Spleen (tissue), 11 donors: ENCODE results near the gene CAPZA2. TPM values are rescaled to one million over a fixed set of nuclear protein-coding genes. Genes with fewer than 3 reads are reported as not detected.

ENCODE experiments used
- DNase-seq: peaks from one replicate; pipeline ENCODE4 v3.0.0-alpha.2; 2020
- H3K27ac ChIP-seq, 8 donors: fragments of 200-600 bp; sonication (generic) in 7 of 8; 1 replicate in 4 of 8; 2 replicates in 4 of 8; pipeline versions ENCODE4 v1.5.0 to v1.8.0; 2016 to 2021; ENCODE audit warnings: inconsistent platforms in 4 of 8, mild to moderate bottlenecking in 4 of 8, moderate library complexity in 1 of 8
- H3K27me3 ChIP-seq, 7 donors: fragments of 200-600 bp; sonication (generic) in 6 of 7; replicated peaks in 1 of 7; 1 replicate in 4 of 7; 2 replicates in 3 of 7; pipeline versions ENCODE4 v1.5.0 to v1.8.0; 2016 to 2021; ENCODE audit warnings: inconsistent platforms in 3 of 7, mild to moderate bottlenecking in 1 of 7
- H3K36me3 ChIP-seq, 6 donors: fragments of 200-600 bp; sonication (generic) in 5 of 6; 1 replicate in 4 of 6; 2 replicates in 2 of 6; pipeline versions ENCODE4 v1.5.0 to v1.8.0; 2016 to 2021; ENCODE audit warnings: inconsistent platforms in 2 of 6
- H3K4me1 ChIP-seq, 6 donors: fragments of 200-600 bp; sonication (generic) in 5 of 6; 1 replicate in 3 of 6; 2 replicates in 3 of 6; pipeline versions ENCODE4 v1.5.0 to v1.8.0; 2016 to 2021; ENCODE audit warnings: inconsistent platforms in 3 of 6
- H3K4me3 ChIP-seq, 8 donors: fragments of 200-600 bp; sonication (generic) in 7 of 8; 1 replicate in 4 of 8; 2 replicates in 4 of 8; pipeline versions ENCODE4 v1.5.0 to v1.8.0; 2016 to 2021; ENCODE audit warnings: inconsistent platforms in 4 of 8, mild to moderate bottlenecking in 4 of 8, moderate library complexity in 2 of 8
- H3K9me3 ChIP-seq, 8 donors: fragments of 200-600 bp; sonication (generic) in 7 of 8; 1 replicate in 4 of 8; 2 replicates in 4 of 8; pipeline versions ENCODE4 v1.5.0 to v1.8.0; 2016 to 2021; ENCODE audit warnings: inconsistent platforms in 4 of 8
- CTCF ChIP-seq, 11 experiments: fragments of 200-600 bp in 7 of 11; fragments of 450-650 bp in 4 of 11; sonication (generic) in 4 of 11; IDR thresholded peaks in 8 of 11; conservative IDR thresholded peaks in 3 of 11; 1 replicate in 7 of 11; 2 replicates in 4 of 11; pipeline versions ENCODE4 v1.4.0 to v1.8.0; 2016 to 2021; ENCODE audit warnings: antibody characterized with exemption in 11 of 11, inconsistent platforms in 4 of 11, mild to moderate bottlenecking in 1 of 11
- POLR2A ChIP-seq, 3 donors: fragments of 450-650 bp; IDR thresholded peaks; one replicate each; pipeline ENCODE4 v1.5.1; 2017; ENCODE audit warnings: antibody characterized with exemption in 3 of 3, mild to moderate bottlenecking in 1 of 3
- POLR2AphosphoS5 ChIP-seq, 3 donors: sonication (generic); formaldehyde crosslinking; IDR thresholded peaks; one replicate each; pipeline ENCODE4 v1.5.1; 2017; ENCODE audit warnings: antibody characterized with exemption in 3 of 3
- WGBS, 5 donors: extraction: QIAGEN DNeasy Blood & Tissue Kit in 3 of 5; methylation state at CpG; one replicate each; pipeline versions ENCODE4 v1.1.5 to v1.1.7; 2013 to 2018; 5-methylcytosine and 5-hydroxymethylcytosine counted together
- intact Hi-C: fragments of 100-400 bp; cut with DNase I; formaldehyde crosslinking; loops from one replicate; pipeline ENCODE4 v1.15.0; 2023; ENCODE audit warnings: low total_unique reads
- polyA plus RNA-seq, 3 donors: library from polyadenylated mRNA; stranded (reverse); fragments of 200-250 nt; gene quantifications; one replicate each; pipeline ENCODE4 v1.2.1, GENCODE V29; 2013
- total RNA-seq, 7 donors: library from RNA; depleted of rRNA in 3 of 7; stranded (reverse); fragments of >200 nt in 3 of 7; fragmentation: NEBNext Ultra II Directional in 4 of 7; extraction: Animal tissue kit (Norgen Biotek cat#: 25700) in 4 of 7; gene quantifications; one replicate each; pipeline versions ENCODE4 v1.1.0 to v1.2.1, GENCODE V29; 2016 to 2021
- donor health status: healthy with polysubstance abuse.
- donor health status: DM: no; HTN: no; CAD: no; lungs with moderate emphysema.
- donor health status: DM: no; HTN: no; CAD: no.
- donor health status: Bipolar disorder and iron deficiency.
- donor health status: healthy.
- donor health status: DM: no; HTN: no; CAD: no.
- donor health status: DM: yes; HTN: yes; CAD: no.

Gene CAPZA2
- total and polyA plus RNA-seq, 10 donors: 27.6 to 263 (median 124) TPM

- intact Hi-C loops: no loop called here
- Histone ChIP-seq H3K4me3 (no peak overlapping the region), H3K27me3 (no peaks in the 10 kb centered on the region), H3K36me3 (no peaks in the 10 kb centered on the region), H3K27ac (no peak overlapping the region), H3K4me1 (no peaks in the 10 kb centered on the region), H3K9me3 (no peaks in the 10 kb centered on the region)
- TF ChIP-seq POLR2A (IDR thresholded peaks at IDR 0.05) (no peak), POLR2AphosphoS5 (IDR thresholded peaks at IDR 0.05) (no peak), CTCF (IDR thresholded peaks at IDR 0.05 in 8 of 11, conservative IDR thresholded peaks at IDR 0.05 in 3 of 11) (no peak)
- DNase-seq: no peak
These were observed 100.8 kb downstream of the CAPZA2 start for GRCh38 chr7:116963234-116963633.

GRCh38 chr7:116966601-116967000, 104.2 kb downstream of the CAPZA2 start:
- intact Hi-C loops: no loop called here
- TF ChIP-seq CTCF (IDR thresholded peaks at IDR 0.05 in 8 of 11, conservative IDR thresholded peaks at IDR 0.05 in 3 of 11) (no peak), POLR2AphosphoS5 (IDR thresholded peaks at IDR 0.05) (no peak), POLR2A (IDR thresholded peaks at IDR 0.05) (no peak)
- Histone ChIP-seq H3K9me3 (no peaks in the 10 kb centered on the region), H3K4me1 (peaks cover 0 to 17% (median 11%) of the 10 kb centered on the region in 6 donors), H3K27me3 (no peaks in the 10 kb centered on the region), H3K27ac (no peak overlapping the region), H3K4me3 (no peak overlapping the region), H3K36me3 (no peaks in the 10 kb centered on the region)
- DNase-seq: no peak

- H3K36me3 ChIP-seq: no peaks in the 10 kb centered on the region
- peaks cover 0 to 17% (median 11%) of the 10 kb centered on the region in 6 donors for H3K4me1 ChIP-seq
- no peak overlapping the region for H3K27ac ChIP-seq
- WGBS, 5 donors: 95 to 99% (median 97%) methylated on average over 5 of the region's 5 CpGs
- intact Hi-C loops: no loop called here
- H3K4me3 ChIP-seq: no peak overlapping the region
- no peaks in the 10 kb centered on the region for H3K27me3 ChIP-seq
- no peak for TF ChIP-seq POLR2A (IDR thresholded peaks at IDR 0.05)
- H3K9me3 ChIP-seq: no peaks in the 10 kb centered on the region
- DNase-seq: no peak
These were observed 105.0 kb downstream of the CAPZA2 start for GRCh38 chr7:116967254-116967922.

GRCh38 chr7:116967983-116968382, 105.6 kb downstream of the CAPZA2 start:
- WGBS, 5 donors: 87 to 98% (median 93%) methylated on average over 1 of the region's 1 CpG
- Histone ChIP-seq H3K27ac (no peak overlapping the region), H3K9me3 (no peaks in the 10 kb centered on the region), H3K36me3 (no peaks in the 10 kb centered on the region), H3K4me1 (peaks cover 0 to 17% (median 11%) of the 10 kb centered on the region in 6 donors), H3K4me3 (no peak overlapping the region), H3K27me3 (no peaks in the 10 kb centered on the region)
- no peak for DNase-seq
- intact Hi-C loops: no loop called here
- TF ChIP-seq CTCF (IDR thresholded peaks at IDR 0.05 in 8 of 11, conservative IDR thresholded peaks at IDR 0.05 in 3 of 11) (no peak), POLR2AphosphoS5 (IDR thresholded peaks at IDR 0.05) (no peak), POLR2A (IDR thresholded peaks at IDR 0.05) (no peak)

- no peak for DNase-seq
- Histone ChIP-seq H3K27ac (no peak overlapping the region), H3K9me3 (no peaks in the 10 kb centered on the region), H3K36me3 (no peaks in the 10 kb centered on the region), H3K27me3 (no peaks in the 10 kb centered on the region), H3K4me1 (peaks cover 0 to 17% (median 11%) of the 10 kb centered on the region in 6 donors), H3K4me3 (no peak overlapping the region)
- intact Hi-C loops: no loop called here
- TF ChIP-seq CTCF (IDR thresholded peaks at IDR 0.05 in 8 of 11, conservative IDR thresholded peaks at IDR 0.05 in 3 of 11) (no peak), POLR2AphosphoS5 (IDR thresholded peaks at IDR 0.05) (no peak), POLR2A (IDR thresholded peaks at IDR 0.05) (no peak)
These were observed 106.2 kb downstream of the CAPZA2 start for GRCh38 chr7:116968631-116969030.
